ENCODE data around the gene PNPO. TPM values are rescaled to one million over a fixed set of nuclear protein-coding genes. Genes with fewer than 3 reads are reported as not detected.

The PNPO gene
- total RNA-seq, 2 experiments from 2014 or later = 32.5 to 32.8 TPM

GRCh38 chr17:47990962-47991731 is 49.8 kb downstream of the PNPO start:
- Mint-ChIP-seq H3K9me3 (no peaks in the 10 kb centered on the region), H3K27me3 (peaks cover 4% of the 10 kb centered on the region), H3K4me1 (peaks cover 20% of the 10 kb centered on the region), H3K36me3 (peaks cover 3% of the 10 kb centered on the region), H3K27ac (no peak overlapping the region), H3K4me3 (no peak overlapping the region)
- DNase-seq = no peak
- ATAC-seq (ENCODE audit: low read depth) = no peak
- POLR2A ChIA-PET = interaction anchor here (0.5 kb wide), 1 partner anchor 383 kb away, joined by 3 read pairs; no protein-coding TSS in a partner anchor

DNA sequence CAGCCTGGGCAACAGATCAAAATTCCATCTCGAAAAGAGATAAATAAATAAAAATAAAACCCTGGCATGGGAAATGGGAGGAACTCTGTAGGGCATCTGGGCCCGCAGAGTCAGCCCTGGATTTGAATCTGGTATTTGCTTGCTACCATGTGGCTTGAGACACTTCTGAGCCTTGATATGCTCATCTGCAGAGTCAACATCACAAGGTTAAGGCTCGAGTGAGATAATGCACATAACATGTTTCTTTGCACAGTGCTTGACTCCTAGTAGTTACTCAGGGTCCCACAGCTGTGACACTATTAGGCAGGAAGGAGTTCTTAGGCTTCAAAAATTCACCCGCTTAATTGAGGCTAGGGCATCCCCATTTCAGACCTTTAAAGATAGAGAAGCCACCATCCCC is 50.8 kb downstream of the PNPO start:
- H3K27me3 Mint-ChIP-seq = peaks cover 7% of the 10 kb centered on the region
- ATAC-seq (ENCODE audit: low read depth) (no peak), DNase-seq (no peak)
- H3K4me3 Mint-ChIP-seq = no peak overlapping the region
- no peaks in the 10 kb centered on the region for H3K36me3 Mint-ChIP-seq
- H3K4me1 Mint-ChIP-seq = peaks cover 20% of the 10 kb centered on the region
- no peaks in the 10 kb centered on the region for H3K9me3 Mint-ChIP-seq
- no peak overlapping the region for H3K27ac Mint-ChIP-seq
- POLR2A ChIA-PET = no interaction called here

DNA sequence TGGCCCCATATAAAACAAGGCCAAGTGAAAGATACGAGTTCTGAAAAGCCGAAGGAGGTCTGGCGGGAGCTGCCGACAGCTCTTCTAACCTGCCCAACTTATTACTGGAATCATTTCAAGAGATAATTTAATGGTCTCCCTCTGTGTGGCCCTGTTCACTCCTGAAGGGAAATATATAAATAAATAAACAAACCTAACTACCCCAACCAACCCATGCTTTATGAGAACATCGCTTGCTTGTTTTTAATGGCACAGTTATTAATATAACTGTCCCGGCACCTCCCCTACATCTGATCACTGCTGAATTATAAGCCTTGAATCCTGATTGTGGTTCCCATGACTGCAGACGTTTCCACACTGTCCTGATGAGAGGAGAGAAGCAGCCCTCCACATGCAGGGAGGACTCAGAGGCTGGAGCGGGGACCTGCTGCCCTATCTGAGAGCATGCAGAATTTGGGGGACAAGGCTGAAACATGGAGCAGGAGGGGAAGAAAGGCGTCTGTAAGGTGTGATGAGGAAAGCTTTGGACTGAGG is 51.7 kb downstream of the PNPO start:
- DNase-seq = no peak
- ATAC-seq (ENCODE audit: low read depth) = no peak
- Mint-ChIP-seq H3K9me3 (no peaks in the 10 kb centered on the region), H3K27ac (no peak overlapping the region), H3K36me3 (no peaks in the 10 kb centered on the region), H3K27me3 (peaks cover 7% of the 10 kb centered on the region), H3K4me3 (no peak overlapping the region), H3K4me1 (peaks cover 20% of the 10 kb centered on the region)
- POLR2A ChIA-PET = no interaction called here

GRCh38 chr17:47993964-47994363 is 52.6 kb downstream of the PNPO start:
- POLR2A ChIA-PET = no interaction called here
- Mint-ChIP-seq H3K27ac (no peak overlapping the region), H3K27me3 (peaks cover 7% of the 10 kb centered on the region), H3K4me1 (peaks cover 15% of the 10 kb centered on the region), H3K4me3 (no peak overlapping the region), H3K36me3 (no peaks in the 10 kb centered on the region), H3K9me3 (no peaks in the 10 kb centered on the region)
- no peak for DNase-seq
- ATAC-seq (ENCODE audit: low read depth) = no peak

- POLR2A ChIA-PET = no interaction called here
- Mint-ChIP-seq H3K4me3 (no peak overlapping the region), H3K27ac (no peak overlapping the region), H3K4me1 (peaks cover 10% of the 10 kb centered on the region), H3K36me3 (no peaks in the 10 kb centered on the region), H3K9me3 (no peaks in the 10 kb centered on the region), H3K27me3 (peaks cover 5% of the 10 kb centered on the region)
- DNase-seq = no peak
- no peak for ATAC-seq (ENCODE audit: low read depth)
Observed at GRCh38 chr17:47994724-47995123, 53.4 kb downstream of the PNPO start.

GRCh38 chr17:47995241-47995935 is 54.0 kb downstream of the PNPO start:
- DNase-seq (no peak), ATAC-seq (ENCODE audit: low read depth) (no peak)
- H3K9me3 Mint-ChIP-seq = no peaks in the 10 kb centered on the region
- H3K4me3 Mint-ChIP-seq = no peak overlapping the region
- no peak overlapping the region for H3K27ac Mint-ChIP-seq
- H3K36me3 Mint-ChIP-seq = no peaks in the 10 kb centered on the region
- H3K4me1 Mint-ChIP-seq = peaks cover 5% of the 10 kb centered on the region
- H3K27me3 Mint-ChIP-seq = peaks cover 8% of the 10 kb centered on the region
- POLR2A ChIA-PET = no interaction called here

- Mint-ChIP-seq H3K9me3 (no peaks in the 10 kb centered on the region), H3K4me3 (no peak overlapping the region), H3K27me3 (peaks cover 8% of the 10 kb centered on the region), H3K36me3 (no peaks in the 10 kb centered on the region), H3K4me1 (peaks cover 3% of the 10 kb centered on the region), H3K27ac (no peak overlapping the region)
- POLR2A ChIA-PET = no interaction called here
- ATAC-seq (ENCODE audit: low read depth) (no peak), DNase-seq (no peak)
Observed at GRCh38 chr17:47996201-47996600, 54.8 kb downstream of the PNPO start.

DNA sequence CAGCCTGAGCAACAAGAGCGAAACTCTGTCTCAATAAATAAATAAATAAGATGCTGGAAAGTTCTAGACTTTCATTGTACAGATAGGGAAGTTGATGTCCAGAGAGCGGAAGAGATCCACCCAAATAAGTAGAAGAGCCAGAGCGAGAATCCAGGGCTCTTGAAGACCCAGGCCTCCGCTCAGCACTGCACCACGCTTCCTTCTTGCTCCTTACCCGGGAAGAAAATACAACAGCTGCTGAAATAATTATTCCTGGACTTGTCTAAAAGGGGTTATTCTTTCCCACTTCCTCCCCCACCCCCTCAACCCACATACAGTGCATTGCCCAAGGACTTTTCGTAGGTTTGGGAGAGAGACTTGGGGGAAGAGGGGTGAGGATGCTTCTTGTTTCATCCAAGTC is 56.2 kb downstream of the PNPO start:
- POLR2A ChIA-PET = no interaction called here
- DNase-seq = no peak
- H3K4me1 Mint-ChIP-seq = peaks cover 6% of the 10 kb centered on the region
- no peak overlapping the region for H3K27ac Mint-ChIP-seq
- ATAC-seq (ENCODE audit: low read depth) = no peak
- H3K4me3 Mint-ChIP-seq = no peak overlapping the region
- H3K36me3 Mint-ChIP-seq = no peaks in the 10 kb centered on the region
- H3K9me3 Mint-ChIP-seq = no peaks in the 10 kb centered on the region
- peaks cover 8% of the 10 kb centered on the region for H3K27me3 Mint-ChIP-seq

- H3K36me3 Mint-ChIP-seq = no peaks in the 10 kb centered on the region
- peaks cover 8% of the 10 kb centered on the region for H3K27me3 Mint-ChIP-seq
- H3K27ac Mint-ChIP-seq = no peak overlapping the region
- no peaks in the 10 kb centered on the region for H3K9me3 Mint-ChIP-seq
- no peak overlapping the region for H3K4me3 Mint-ChIP-seq
- ATAC-seq (ENCODE audit: low read depth) (no peak), DNase-seq (no peak)
- POLR2A ChIA-PET = interaction anchor here (0.8 to 0.9 kb wide), 2 partner anchors 18 to 20 kb away, joined by 3 read pairs; no protein-coding TSS in a partner anchor
- peaks cover 11% of the 10 kb centered on the region for H3K4me1 Mint-ChIP-seq
Observed at GRCh38 chr17:47998044-47998443, 56.7 kb downstream of the PNPO start.

Other genes with a start within 250 kb of the PNPO start
- gene TBKBP1, start 247.4 kb upstream of the PNPO start, total RNA-seq = 1 to 10 TPM; 8.0 to 8.9 TPM
- gene TBX21, start 208.3 kb upstream of the PNPO start, total RNA-seq = 10 to 100 TPM; 20.7 to 22.8 TPM
- gene OSBPL7, start 119.8 kb upstream of the PNPO start, total RNA-seq = 10 to 100 TPM; 50.8 to 50.9 TPM
- gene MRPL10, start 110.0 kb upstream of the PNPO start, total RNA-seq = 10 to 100 TPM; 49.7 to 50.3 TPM
- under 1 TPM; 0.42 to 0.43 TPM for gene LRRC46, start 109.9 kb upstream of the PNPO start, total RNA-seq
- 10 to 100 TPM; 38.0 to 39.6 TPM for gene SCRN2, start 100.3 kb upstream of the PNPO start, total RNA-seq
- under 1 TPM; 0.09 to 0.22 TPM for gene SP6, start 90.4 kb upstream of the PNPO start, total RNA-seq
- 10 to 100 TPM; 28.1 to 28.2 TPM for gene SP2, start 45.3 kb upstream of the PNPO start, total RNA-seq
- gene PRR15L, start 16.3 kb downstream of the PNPO start, total RNA-seq = not detected
- gene CDK5RAP3, start 29.5 kb downstream of the PNPO start, total RNA-seq = 100 to 1,000 TPM; 286 to 287 TPM
- 1 to 10 TPM; 6.1 to 8.8 TPM for gene COPZ2, start 96.2 kb downstream of the PNPO start, total RNA-seq
- gene NFE2L1, start 106.8 kb downstream of the PNPO start, total RNA-seq = 10 to 100 TPM; 62.2 to 63.1 TPM
- 10 to 100 TPM; 55.1 to 56.0 TPM for gene CBX1, start 159.9 kb downstream of the PNPO start, total RNA-seq
- gene SNX11, start 166.2 kb downstream of the PNPO start, total RNA-seq = 10 to 100 TPM; 31.3 to 36.8 TPM